ENCODE results near the gene LRIG2.

Gene LRIG2

DNA sequence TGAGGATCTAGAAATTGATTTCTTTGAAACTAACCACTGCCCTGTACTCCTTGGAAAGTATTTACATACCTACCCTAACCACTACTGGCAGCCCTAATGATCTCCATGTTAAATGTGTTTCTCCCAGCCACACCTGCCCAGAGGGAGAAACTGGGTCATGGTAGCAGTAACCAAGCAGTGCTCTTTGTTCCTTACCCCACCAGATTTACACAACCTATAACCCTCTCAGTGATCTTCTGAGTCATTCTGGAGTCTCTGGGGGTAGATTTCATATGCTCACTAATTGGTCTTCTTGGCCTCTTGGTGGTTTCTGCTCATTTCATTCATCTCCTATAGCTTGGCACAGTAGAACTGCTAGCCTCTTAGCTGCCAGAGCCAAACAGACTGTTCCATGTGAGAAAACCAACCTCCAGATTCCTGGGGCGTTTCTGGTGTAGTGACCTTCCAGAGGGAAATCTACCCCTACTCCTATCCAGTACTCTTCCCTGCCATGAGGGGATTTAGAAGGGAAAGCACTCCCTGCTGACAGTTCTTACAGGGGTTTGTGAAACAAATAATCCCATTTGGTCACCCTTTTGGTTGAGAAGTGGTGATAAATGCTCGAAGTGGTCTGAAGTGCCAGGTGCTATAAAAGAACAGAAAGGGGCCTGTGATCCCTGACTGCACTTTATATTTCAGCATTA, 36.2 kb upstream of the LRIG2 start:
- Histone ChIP-seq H3K18ac (ENCODE audit: low read depth in 1 of 2, low read length in 2 of 2) (no peak overlapping the region), H3K9ac (ENCODE audit: low read length) (no peak overlapping the region), H2AK5ac (ENCODE audit: low read length, severe bottlenecking) (peak overlapping the region; percentile 33), H3K14ac (ENCODE audit: low read length in 2 of 2) (no peak overlapping the region), H3K36me3 (ENCODE audit: control insufficient read depth in 1 of 2, insufficient read depth in 2 of 2, low read depth in 1 of 2, low read length in 2 of 2) (no peaks in the 10 kb centered on the region), H2AFZ (ENCODE audit: low read depth, low read length) (no peak overlapping the region), H3K27ac (ENCODE audit: low read length, poor library complexity, severe bottlenecking) (no peak overlapping the region), H3K23ac (ENCODE audit: low read length in 2 of 2) (no peak overlapping the region), H4K91ac (ENCODE audit: low read length) (no peak overlapping the region), H3K4me2 (ENCODE audit: low read length, poor library complexity, severe bottlenecking) (no peak overlapping the region), H2BK120ac (ENCODE audit: low read depth, low read length) (no peak overlapping the region), H3K9me3 (ENCODE audit: control insufficient read depth, low read length) (no peaks in the 10 kb centered on the region), H3K79me1 (replicated peaks; ENCODE audit: low read length, poor library complexity, severe bottlenecking) (no peaks in the 10 kb centered on the region), H3K4me1 (ENCODE audit: control insufficient read depth, insufficient read depth, low read depth, low read length) (peaks cover 2% of the 10 kb centered on the region), H3K4ac (ENCODE audit: low read depth in 1 of 2, low read length in 2 of 2) (no peak overlapping the region), H3K4me3 (ENCODE audit: insufficient read depth in 1 of 2, low read depth in 1 of 2, low read length in 2 of 2) (no peak overlapping the region), H2BK12ac (ENCODE audit: low read length in 2 of 2) (no peak overlapping the region), H3K27me3 (ENCODE audit: control insufficient read depth in 1 of 2, insufficient read depth in 1 of 2, low read length in 2 of 2) (no peaks in the 10 kb centered on the region), H4K8ac (ENCODE audit: low read length) (no peak overlapping the region), H2BK5ac (ENCODE audit: low read depth, low read length, poor library complexity, severe bottlenecking) (no peak overlapping the region), H2BK15ac (ENCODE audit: low read depth, poor library complexity, severe bottlenecking) (no peak overlapping the region)
- peak; percentile 22 for DNase-seq
- 17% methylated on average over 1 of the region's 2 CpGs for WGBS

DNA sequence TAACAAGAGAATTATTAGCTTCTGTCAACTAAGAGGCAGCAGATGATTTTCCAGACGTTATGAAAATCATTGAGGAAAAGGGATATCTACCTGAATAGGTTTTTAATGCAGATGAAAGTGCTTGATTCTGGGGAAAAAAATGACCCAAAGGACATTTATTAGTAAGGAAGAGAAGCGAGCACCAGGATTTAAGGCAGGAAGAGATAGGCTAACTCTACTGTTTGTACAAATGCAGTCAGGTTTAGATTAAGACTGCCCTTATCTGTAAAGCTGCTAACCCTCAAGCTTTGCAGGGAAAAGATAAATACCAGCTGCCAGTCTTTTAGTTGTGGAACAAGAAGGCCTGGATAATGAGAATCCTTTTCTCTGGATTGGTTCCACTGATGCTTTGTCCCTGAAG, 33.0 kb upstream of the LRIG2 start:
- H2BK120ac ChIP-seq (ENCODE audit: low read depth, low read length), result no peak overlapping the region
- no peaks in the 10 kb centered on the region for H3K9me3 ChIP-seq (ENCODE audit: control insufficient read depth, low read length)
- no peak overlapping the region for H3K23ac ChIP-seq (ENCODE audit: low read length in 2 of 2)
- H2BK12ac ChIP-seq (ENCODE audit: low read length in 2 of 2), result no peak overlapping the region
- H3K27me3 ChIP-seq (ENCODE audit: control insufficient read depth in 1 of 2, insufficient read depth in 1 of 2, low read length in 2 of 2), result no peaks in the 10 kb centered on the region
- H4K8ac ChIP-seq (ENCODE audit: low read length), result no peak overlapping the region
- H2BK15ac ChIP-seq (ENCODE audit: low read depth, poor library complexity, severe bottlenecking), result no peak overlapping the region
- WGBS, result 32% methylated on average over 2 of the region's 2 CpGs
- H2BK5ac ChIP-seq (ENCODE audit: low read depth, low read length, poor library complexity, severe bottlenecking), result no peak overlapping the region
- no peaks in the 10 kb centered on the region for H3K36me3 ChIP-seq (ENCODE audit: control insufficient read depth in 1 of 2, insufficient read depth in 2 of 2, low read depth in 1 of 2, low read length in 2 of 2)
- H3K27ac ChIP-seq (ENCODE audit: low read length, poor library complexity, severe bottlenecking), result no peak overlapping the region
- no peak overlapping the region for H4K91ac ChIP-seq (ENCODE audit: low read length)
- no peak overlapping the region for H3K4me3 ChIP-seq (ENCODE audit: insufficient read depth in 1 of 2, low read depth in 1 of 2, low read length in 2 of 2)
- no peak overlapping the region for H2AFZ ChIP-seq (ENCODE audit: low read depth, low read length)
- no peak for DNase-seq
- H3K18ac ChIP-seq (ENCODE audit: low read depth in 1 of 2, low read length in 2 of 2), result no peak overlapping the region
- H3K4ac ChIP-seq (ENCODE audit: low read depth in 1 of 2, low read length in 2 of 2), result no peak overlapping the region
- no peak overlapping the region for H2AK5ac ChIP-seq (ENCODE audit: low read length, severe bottlenecking)
- H3K4me2 ChIP-seq (ENCODE audit: low read length, poor library complexity, severe bottlenecking), result no peak overlapping the region
- no peak overlapping the region for H3K14ac ChIP-seq (ENCODE audit: low read length in 2 of 2)
- peaks cover 12% of the 10 kb centered on the region for H3K4me1 ChIP-seq (ENCODE audit: control insufficient read depth, insufficient read depth, low read depth, low read length)
- H3K9ac ChIP-seq (ENCODE audit: low read length), result no peak overlapping the region
- no peaks in the 10 kb centered on the region for H3K79me1 ChIP-seq (replicated peaks; ENCODE audit: low read length, poor library complexity, severe bottlenecking)

DNA sequence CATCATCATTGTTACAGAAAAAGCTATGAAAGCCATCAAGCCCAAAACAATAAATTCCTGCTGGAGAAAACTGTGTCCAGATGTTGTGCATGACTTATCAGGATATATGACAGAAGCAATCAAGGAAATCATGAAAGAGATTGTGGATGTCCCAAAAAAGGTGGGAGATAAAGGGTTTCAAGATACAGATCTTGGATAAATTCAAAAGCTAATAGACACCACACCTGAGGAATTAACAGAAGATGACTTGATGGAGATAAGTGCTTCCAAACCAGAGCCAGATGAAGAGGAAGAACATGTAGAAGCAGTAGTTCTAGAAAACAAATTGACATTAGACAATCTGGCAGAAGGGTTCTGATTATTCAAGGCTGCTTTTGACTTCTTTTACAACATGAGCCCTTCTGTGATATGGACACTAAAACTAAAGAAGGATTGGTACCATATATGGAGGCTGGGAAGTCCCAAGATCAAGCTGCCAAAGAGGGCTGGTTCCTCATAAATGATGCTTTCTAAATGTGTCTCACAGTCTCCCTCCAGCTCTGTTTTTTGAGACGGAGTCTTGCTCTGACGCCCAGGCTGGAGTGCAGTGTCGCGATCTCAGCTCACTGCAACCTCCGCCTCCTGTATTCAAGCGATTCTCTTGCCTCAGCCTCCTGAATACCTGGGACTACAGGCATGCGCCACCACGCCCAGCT, 32.1 kb upstream of the LRIG2 start:
- H3K36me3 ChIP-seq (ENCODE audit: control insufficient read depth in 1 of 2, insufficient read depth in 2 of 2, low read depth in 1 of 2, low read length in 2 of 2), result no peaks in the 10 kb centered on the region
- H3K4me3 ChIP-seq (ENCODE audit: insufficient read depth in 1 of 2, low read depth in 1 of 2, low read length in 2 of 2), result no peak overlapping the region
- H3K4me1 ChIP-seq (ENCODE audit: control insufficient read depth, insufficient read depth, low read depth, low read length), result peaks cover 12% of the 10 kb centered on the region
- H2BK120ac ChIP-seq (ENCODE audit: low read depth, low read length), result no peak overlapping the region
- no peak overlapping the region for H2AK5ac ChIP-seq (ENCODE audit: low read length, severe bottlenecking)
- H3K4ac ChIP-seq (ENCODE audit: low read depth in 1 of 2, low read length in 2 of 2), result no peak overlapping the region
- no peak overlapping the region for H4K8ac ChIP-seq (ENCODE audit: low read length)
- no peak overlapping the region for H2BK15ac ChIP-seq (ENCODE audit: low read depth, poor library complexity, severe bottlenecking)
- H2BK5ac ChIP-seq (ENCODE audit: low read depth, low read length, poor library complexity, severe bottlenecking), result no peak overlapping the region
- no peak overlapping the region for H2BK12ac ChIP-seq (ENCODE audit: low read length in 2 of 2)
- H3K23ac ChIP-seq (ENCODE audit: low read length in 2 of 2), result no peak overlapping the region
- no peak overlapping the region for H3K14ac ChIP-seq (ENCODE audit: low read length in 2 of 2)
- no peak overlapping the region for H3K4me2 ChIP-seq (ENCODE audit: low read length, poor library complexity, severe bottlenecking)
- no peaks in the 10 kb centered on the region for H3K79me1 ChIP-seq (replicated peaks; ENCODE audit: low read length, poor library complexity, severe bottlenecking)
- peak overlapping the region; percentile 27 for H4K91ac ChIP-seq (ENCODE audit: low read length)
- no peak overlapping the region for H2AFZ ChIP-seq (ENCODE audit: low read depth, low read length)
- whole genome bisulfite sequencing, result 85% methylated on average over 8 of the region's 8 CpGs
- no peak overlapping the region for H3K18ac ChIP-seq (ENCODE audit: low read depth in 1 of 2, low read length in 2 of 2)
- no peaks in the 10 kb centered on the region for H3K9me3 ChIP-seq (ENCODE audit: control insufficient read depth, low read length)
- DNase-seq, result no peak
- no peak overlapping the region for H3K9ac ChIP-seq (ENCODE audit: low read length)
- no peak overlapping the region for H3K27ac ChIP-seq (ENCODE audit: low read length, poor library complexity, severe bottlenecking)
- no peaks in the 10 kb centered on the region for H3K27me3 ChIP-seq (ENCODE audit: control insufficient read depth in 1 of 2, insufficient read depth in 1 of 2, low read length in 2 of 2)

DNA sequence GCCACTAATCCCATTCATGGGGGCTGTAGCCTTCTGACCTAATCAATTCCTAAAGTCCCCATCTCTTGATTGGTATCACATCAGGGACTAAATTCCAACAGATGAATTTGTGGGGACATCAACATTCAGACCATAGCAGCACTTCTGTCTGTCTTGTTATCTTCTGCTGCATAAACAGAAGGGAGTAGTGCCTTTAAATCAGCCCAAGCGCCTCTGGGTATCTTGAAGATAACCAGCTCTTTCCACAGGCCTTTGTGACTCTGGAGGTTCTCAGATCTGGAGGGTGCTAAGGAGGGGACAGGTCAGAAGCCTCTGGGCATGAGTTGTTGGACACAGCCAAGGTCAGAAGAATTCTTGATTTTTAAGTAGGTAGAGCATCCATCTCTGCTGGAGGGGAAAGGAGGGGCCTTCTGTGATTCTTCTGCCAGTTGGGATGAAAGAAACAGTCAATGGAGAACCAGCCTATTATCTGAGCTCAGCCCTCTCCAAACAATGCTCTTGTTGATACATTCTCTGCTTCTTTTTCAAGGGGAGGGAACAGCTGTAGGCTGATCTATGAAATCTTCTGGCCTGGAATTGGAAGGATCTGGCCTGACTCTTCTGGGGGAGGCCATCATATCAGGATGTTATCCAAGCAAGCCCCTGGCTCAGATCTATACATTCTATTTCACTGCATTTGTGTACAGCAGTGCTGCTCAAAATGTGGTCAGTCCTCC, 31.3 kb upstream of the LRIG2 start:
- Histone ChIP-seq H3K4me1 (ENCODE audit: control insufficient read depth, insufficient read depth, low read depth, low read length) (peaks cover 12% of the 10 kb centered on the region), H3K18ac (ENCODE audit: low read depth in 1 of 2, low read length in 2 of 2) (peak overlapping the region; percentile 82 to 85), H3K14ac (ENCODE audit: low read length in 2 of 2) (no peak overlapping the region), H4K8ac (ENCODE audit: low read length) (peak overlapping the region; percentile 76), H2AFZ (ENCODE audit: low read depth, low read length) (no peak overlapping the region), H4K91ac (ENCODE audit: low read length) (no peak overlapping the region), H3K4me3 (ENCODE audit: insufficient read depth in 1 of 2, low read depth in 1 of 2, low read length in 2 of 2) (no peak overlapping the region), H3K27ac (ENCODE audit: low read length, poor library complexity, severe bottlenecking) (peak overlapping the region; percentile 89), H3K23ac (ENCODE audit: low read length in 2 of 2) (no peak overlapping the region), H3K79me1 (replicated peaks; ENCODE audit: low read length, poor library complexity, severe bottlenecking) (no peaks in the 10 kb centered on the region), H2BK5ac (ENCODE audit: low read depth, low read length, poor library complexity, severe bottlenecking) (no peak overlapping the region), H2BK12ac (ENCODE audit: low read length in 2 of 2) (peak overlapping the region in 1 of 2 experiments; percentile 31), H3K4me2 (ENCODE audit: low read length, poor library complexity, severe bottlenecking) (peak overlapping the region; percentile 53), H2BK120ac (ENCODE audit: low read depth, low read length) (peak overlapping the region; percentile 21), H3K9me3 (ENCODE audit: control insufficient read depth, low read length) (no peaks in the 10 kb centered on the region), H2BK15ac (ENCODE audit: low read depth, poor library complexity, severe bottlenecking) (no peak overlapping the region), H3K9ac (ENCODE audit: low read length) (peak overlapping the region; percentile 56), H3K4ac (ENCODE audit: low read depth in 1 of 2, low read length in 2 of 2) (peak overlapping the region in 1 of 2 experiments; percentile 2), H3K36me3 (ENCODE audit: control insufficient read depth in 1 of 2, insufficient read depth in 2 of 2, low read depth in 1 of 2, low read length in 2 of 2) (no peaks in the 10 kb centered on the region), H3K27me3 (ENCODE audit: control insufficient read depth in 1 of 2, insufficient read depth in 1 of 2, low read length in 2 of 2) (no peaks in the 10 kb centered on the region), H2AK5ac (ENCODE audit: low read length, severe bottlenecking) (peak overlapping the region; percentile 89)
- WGBS, result 38% methylated on average over 1 of the region's 1 CpG
- no peak for DNase-seq

Measured in mesenchymal stem cell (in vitro differentiated cells and primary cell).